Activated B cell treated with CpG ODN at 0.5 μM for 24 hours (primary cell): ENCODE measurements around the gene KMT2E. TPM values are rescaled to one million over a fixed set of nuclear protein-coding genes. Genes with fewer than 3 reads are reported as not detected.
A peak's percentile ranks its signal among the peaks of the same experiment; 100 is the strongest.
"Not testable (repeated sequence)": the region's sequence is repeated elsewhere in the genome, so short reads cannot be mapped to it uniquely, and the experiment has no call there.

Source experiments
- ATAC-seq: fragments of 200-7000 bp; cut with Tn5 transposase; one replicate; pipeline ENCODE4 v1.10.0; 2021; ENCODE audit warnings: low read depth, mild to moderate bottlenecking, moderate library complexity
- CTCF ChIA-PET: fragments of 350-600 bp; sonication (Branson Sonifier 250); formaldehyde crosslinking; loops from one replicate; lab custom pipeline; 2021; ENCODE audit warnings: antibody characterized with exemption; lab: Charles Lee
- POLR2A ChIA-PET: fragments of 350-600 bp; sonication (Branson Sonifier 250); formaldehyde crosslinking; loops from one replicate; lab custom pipeline; 2021; ENCODE audit warnings: antibody characterized with exemption; lab: Charles Lee
- DNase-seq: peaks from one replicate; pipeline ENCODE4 v3.0.0; 2022
- H3K27ac Mint-ChIP-seq: one replicate; pipeline ENCODE4 v1.8.0; 2020; ENCODE audit warnings: mixed read lengths
- H3K27me3 Mint-ChIP-seq: one replicate; pipeline ENCODE4 v1.8.0; 2021; ENCODE audit warnings: mixed read lengths
- H3K36me3 Mint-ChIP-seq: one replicate; pipeline ENCODE4 v1.8.0; 2021; ENCODE audit warnings: low read depth, mixed read lengths
- H3K4me1 Mint-ChIP-seq: one replicate; pipeline ENCODE4 v1.8.0; 2021; ENCODE audit warnings: mixed read lengths
- H3K4me3 Mint-ChIP-seq: one replicate; pipeline ENCODE4 v1.8.0; 2020; ENCODE audit warnings: mild to moderate bottlenecking, mixed read lengths
- H3K9me3 Mint-ChIP-seq: one replicate; pipeline ENCODE4 v1.8.0; 2020; ENCODE audit warnings: mixed read lengths
- CTCF ChIP-seq: fragments of 200-600 bp; IDR thresholded peaks from one replicate; pipeline ENCODE4 v1.8.0; 2022; ENCODE audit warnings: antibody characterized with exemption, mild to moderate bottlenecking
- intact Hi-C: fragments of 100-400 bp; cut with micrococcal nuclease; formaldehyde crosslinking; loops from one replicate; pipeline ENCODE4 v1.15.1; 2024
- total RNA-seq: library from RNA; stranded (reverse); gene quantifications from 2 replicates; pipeline ENCODE4 v1.2.3, GENCODE V29; 2022

KMT2E gene
- total RNA-seq, 1 donor from 2014 or later = 183 TPM

- ChIA-PET CTCF (interaction anchor here (9.4 kb wide), 1 partner anchor 55 kb away, joined by 117 read pairs; no protein-coding TSS in a partner anchor), POLR2A (interaction anchor here (1.7 to 12.5 kb wide), 2 partner anchors 24 to 54 kb away, joined by 4 to 105 read pairs; partner anchors contain the start of gene KMT2E)
- Mint-ChIP-seq H3K27ac (no peak overlapping the region), H3K36me3 (peaks cover 50% of the 10 kb centered on the region), H3K4me3 (no peak overlapping the region), H3K27me3 (no peaks in the 10 kb centered on the region), H3K4me1 (peaks cover 55% of the 10 kb centered on the region), H3K9me3 (no peaks in the 10 kb centered on the region)
- intact Hi-C loops = no loop called here
- ATAC-seq = no peak
- no peak for TF ChIP-seq CTCF
- no peak for DNase-seq
These were observed 23.3 kb downstream of the KMT2E start for GRCh38 chr7:105037319-105037718.

- DNase-seq (no peak), ATAC-seq (no peak)
- ChIA-PET CTCF (interaction anchor here (9.4 kb wide), 1 partner anchor 62 kb away, joined by 117 read pairs; no protein-coding TSS in a partner anchor), POLR2A (interaction anchor here (12.5 kb wide), 1 partner anchor 31 kb away, joined by 105 read pairs; the partner anchor contains the start of gene KMT2E)
- Mint-ChIP-seq H3K9me3 (no peaks in the 10 kb centered on the region), H3K36me3 (peaks cover 64% of the 10 kb centered on the region), H3K27me3 (no peaks in the 10 kb centered on the region), H3K27ac (no peak overlapping the region), H3K4me3 (no peak overlapping the region), H3K4me1 (peaks cover 27% of the 10 kb centered on the region)
- intact Hi-C loops = loop anchor here (5.0 kb wide), 1 partner anchor 443 kb away; no protein-coding TSS in a partner anchor
- TF ChIP-seq CTCF = no peak
These were observed 30.6 kb downstream of the KMT2E start for GRCh38 chr7:105044449-105045070.

DNA sequence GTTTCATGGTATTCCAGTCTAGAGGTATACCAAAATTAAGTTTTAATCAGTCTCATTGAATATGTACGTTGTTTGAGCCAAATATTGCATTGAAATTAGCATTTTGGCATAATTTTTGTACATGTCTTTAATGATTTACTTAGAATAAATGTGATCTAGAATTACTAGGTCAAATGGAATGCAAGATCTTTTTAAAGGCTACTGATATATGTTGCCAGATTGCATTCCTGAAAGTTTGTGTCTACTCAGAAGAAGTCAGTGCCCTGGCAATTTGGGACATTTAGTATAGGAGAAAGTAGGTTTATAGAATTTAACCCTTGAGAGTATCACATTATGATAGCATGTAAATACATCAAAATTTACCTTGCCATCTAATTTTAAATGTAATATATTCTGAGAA, 32.4 kb downstream of the KMT2E start:
- no peaks in the 10 kb centered on the region for H3K27me3 Mint-ChIP-seq
- intact Hi-C loops = loop anchor here (5.0 kb wide), 1 partner anchor 441 kb away; no protein-coding TSS in a partner anchor
- no peaks in the 10 kb centered on the region for H3K9me3 Mint-ChIP-seq
- no peak for DNase-seq
- ChIA-PET POLR2A (no interaction called here), CTCF (no interaction called here)
- no peak overlapping the region for H3K27ac Mint-ChIP-seq
- H3K4me3 Mint-ChIP-seq = no peak overlapping the region
- peaks cover 71% of the 10 kb centered on the region for H3K36me3 Mint-ChIP-seq
- no peak for TF ChIP-seq CTCF
- no peak for ATAC-seq
- H3K4me1 Mint-ChIP-seq = peaks cover 34% of the 10 kb centered on the region

- Mint-ChIP-seq H3K27ac (peak overlapping the region; percentile 30), H3K27me3 (no peaks in the 10 kb centered on the region), H3K4me1 (peaks cover 36% of the 10 kb centered on the region), H3K4me3 (no peak overlapping the region), H3K36me3 (peaks cover 72% of the 10 kb centered on the region), H3K9me3 (no peaks in the 10 kb centered on the region)
- TF ChIP-seq CTCF = no peak
- intact Hi-C loops = loop anchor here (1.0 to 5.0 kb wide), 2 partner anchors 11 to 439 kb away; no protein-coding TSS in a partner anchor
- ATAC-seq (no peak), DNase-seq (no peak)
- ChIA-PET POLR2A (interaction anchor here (2.5 kb wide), 1 partner anchor 64 kb away, joined by 8 read pairs; no protein-coding TSS in a partner anchor), CTCF (interaction anchor here (1.0 kb wide), 1 partner anchor 67 kb away, joined by 5 read pairs; no protein-coding TSS in a partner anchor)
These were observed 33.9 kb downstream of the KMT2E start for GRCh38 chr7:105047932-105048331.

- ChIA-PET POLR2A (interaction anchor here (1.3 kb wide), 1 partner anchor 21 kb away, joined by 3 read pairs; no protein-coding TSS in a partner anchor), CTCF (no interaction called here)
- DNase-seq (no peak), ATAC-seq (no peak)
- Mint-ChIP-seq H3K4me3 (no peak overlapping the region), H3K4me1 (peaks cover 34% of the 10 kb centered on the region), H3K9me3 (no peaks in the 10 kb centered on the region), H3K36me3 (peaks cover 75% of the 10 kb centered on the region), H3K27ac (peak overlapping the region; percentile 32), H3K27me3 (no peaks in the 10 kb centered on the region)
- intact Hi-C loops = no loop called here
- no peak for TF ChIP-seq CTCF
These were observed 36.5 kb downstream of the KMT2E start for GRCh38 chr7:105050493-105050892.

DNA sequence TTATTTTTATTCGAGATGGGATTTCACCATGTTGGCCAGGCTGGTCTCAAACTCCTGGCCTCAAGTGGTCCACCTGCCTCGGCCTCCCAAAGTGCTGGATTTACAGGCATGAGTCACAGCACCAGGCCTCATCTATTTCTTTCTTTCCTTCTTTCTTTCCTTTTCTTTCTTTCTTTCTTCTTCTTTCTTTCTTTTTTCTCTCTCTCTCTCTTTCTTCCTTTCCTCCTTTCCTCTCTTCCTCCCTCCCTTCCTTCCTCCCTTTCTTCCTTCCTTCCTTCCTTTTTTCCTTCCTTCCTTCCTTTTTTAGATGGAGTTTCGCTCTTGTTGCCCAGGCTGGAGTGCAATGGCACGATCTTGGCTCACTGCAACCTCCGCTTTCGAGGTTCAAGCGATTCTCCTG, 36.9 kb downstream of the KMT2E start:
- ATAC-seq, CTCF ChIA-PET, H3K27ac Mint-ChIP-seq, H3K4me3 Mint-ChIP-seq, DNase-seq, H3K27me3 Mint-ChIP-seq, H3K9me3 Mint-ChIP-seq, intact Hi-C loops: not testable (repeated sequence)
- Mint-ChIP-seq H3K4me1 (peaks cover 37% of the 10 kb centered on the region), H3K36me3 (peaks cover 75% of the 10 kb centered on the region)
- POLR2A ChIA-PET = interaction anchor here (1.3 kb wide), 1 partner anchor 20 kb away, joined by 3 read pairs; no protein-coding TSS in a partner anchor
